Gastrocnemius medialis (tissue), 4 donors: ENCODE data around the gene S100A4.

Experiments used
- POLR2A ChIP-seq, 2 donors: fragments of 450-650 bp; IDR thresholded peaks; one replicate each; pipeline ENCODE4 v1.6.1; 2017; ENCODE audit warnings: antibody characterized with exemption in 2 of 2, mild to moderate bottlenecking in 2 of 2, moderate library complexity in 2 of 2
- TF ChIP-seq, protein P1 (sequence below), 5 experiments: fragments of 450-650 bp in 3 of 5; fragments of 200-600 bp in 2 of 5; sonication (generic) in 2 of 5; IDR thresholded peaks in 4 of 5; conservative IDR thresholded peaks in 1 of 5; 1 replicate in 4 of 5; 2 replicates in 1 of 5; pipeline ENCODE4 v1.5.1; 2016 to 2019; ENCODE audit warnings: antibody characterized with exemption in 5 of 5, mild to moderate bottlenecking in 3 of 5, moderate library complexity in 3 of 5

DNA sequence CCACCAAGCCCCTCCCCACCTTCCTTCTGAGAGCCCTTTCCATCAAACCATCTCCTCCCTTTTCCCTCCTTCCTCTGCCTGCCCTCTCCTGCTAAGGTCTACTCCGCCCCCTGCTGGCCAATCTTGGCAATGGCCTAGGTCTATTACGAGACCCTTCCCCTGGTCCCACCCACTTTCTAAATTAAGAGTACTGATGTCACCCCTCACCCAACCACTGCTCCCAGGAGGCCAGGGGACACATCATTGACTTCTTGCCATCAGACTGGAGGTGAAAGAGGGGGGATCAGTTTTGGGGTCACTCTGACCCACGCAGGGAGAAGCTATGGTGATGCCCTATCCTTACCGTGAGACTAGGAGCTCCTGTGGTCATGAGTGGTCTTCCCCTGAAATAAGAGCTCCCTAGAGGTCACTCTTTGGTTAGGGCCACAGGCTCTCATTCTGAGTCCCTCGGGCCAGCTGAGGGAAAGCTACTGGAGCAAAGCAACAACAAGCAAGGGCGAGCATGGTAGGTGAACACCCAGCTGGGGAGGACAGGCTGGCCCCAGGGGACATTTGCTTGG is 50.5 kb downstream of the S100A4 start:
- TF ChIP-seq POLR2A (IDR thresholded peaks at IDR 0.05): no peak
- TF ChIP-seq, protein P1, sequence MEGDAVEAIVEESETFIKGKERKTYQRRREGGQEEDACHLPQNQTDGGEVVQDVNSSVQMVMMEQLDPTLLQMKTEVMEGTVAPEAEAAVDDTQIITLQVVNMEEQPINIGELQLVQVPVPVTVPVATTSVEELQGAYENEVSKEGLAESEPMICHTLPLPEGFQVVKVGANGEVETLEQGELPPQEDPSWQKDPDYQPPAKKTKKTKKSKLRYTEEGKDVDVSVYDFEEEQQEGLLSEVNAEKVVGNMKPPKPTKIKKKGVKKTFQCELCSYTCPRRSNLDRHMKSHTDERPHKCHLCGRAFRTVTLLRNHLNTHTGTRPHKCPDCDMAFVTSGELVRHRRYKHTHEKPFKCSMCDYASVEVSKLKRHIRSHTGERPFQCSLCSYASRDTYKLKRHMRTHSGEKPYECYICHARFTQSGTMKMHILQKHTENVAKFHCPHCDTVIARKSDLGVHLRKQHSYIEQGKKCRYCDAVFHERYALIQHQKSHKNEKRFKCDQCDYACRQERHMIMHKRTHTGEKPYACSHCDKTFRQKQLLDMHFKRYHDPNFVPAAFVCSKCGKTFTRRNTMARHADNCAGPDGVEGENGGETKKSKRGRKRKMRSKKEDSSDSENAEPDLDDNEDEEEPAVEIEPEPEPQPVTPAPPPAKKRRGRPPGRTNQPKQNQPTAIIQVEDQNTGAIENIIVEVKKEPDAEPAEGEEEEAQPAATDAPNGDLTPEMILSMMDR (IDR thresholded peaks at IDR 0.05 in 4 of 5, conservative IDR thresholded peaks at IDR 0.05 in 1 of 5): peak; percentile 91 to 97 (median 94)
